Hepatocyte (in vitro differentiated cells): ENCODE measurements around the gene CXorf65. TPM values are rescaled to one million over a fixed set of nuclear protein-coding genes. Genes with fewer than 3 reads are reported as not detected.

Experiments
- DNase-seq: peaks from one replicate; pipeline ENCODE4 v3.0.0-alpha.2; 2016; ENCODE audit warnings: low spot score
- H2AFZ ChIP-seq: fragments of 200-600 bp; sonication (generic); 2 replicates; pipeline ENCODE4 v1.6.0; 2016; ENCODE audit warnings: antibody characterized with exemption, mild to moderate bottlenecking
- H3K27ac ChIP-seq: fragments of 200-600 bp; sonication (generic); 2 replicates; pipeline ENCODE4 v1.5.1; 2016; ENCODE audit warnings: mild to moderate bottlenecking
- H3K27me3 ChIP-seq: fragments of 200-600 bp; sonication (generic); 2 replicates; pipeline ENCODE4 v1.6.1; 2016
- H3K36me3 ChIP-seq: fragments of 200-600 bp; sonication (generic); replicated peaks from 2 replicates; pipeline ENCODE4 v1.5.1; 2016; ENCODE audit warnings: low read depth; ENCODE audit not compliant: insufficient read depth
- H3K4me1 ChIP-seq: fragments of 200-600 bp; sonication (generic); 2 replicates; pipeline ENCODE4 v1.5.1; 2016; ENCODE audit warnings: mild to moderate bottlenecking, moderate library complexity; ENCODE audit not compliant: insufficient read depth
- H3K4me2 ChIP-seq: fragments of 200-600 bp; sonication (generic); 2 replicates; pipeline ENCODE4 v1.6.0; 2016
- H3K4me3 ChIP-seq: fragments of 200-600 bp; sonication (generic); 2 replicates; pipeline ENCODE4 v1.5.1; 2016; ENCODE audit warnings: mild to moderate bottlenecking
- H3K79me2 ChIP-seq: fragments of 200-600 bp; sonication (generic); 2 replicates; pipeline ENCODE4 v1.6.0; 2017; ENCODE audit warnings: mild to moderate bottlenecking
- H3K9me2 ChIP-seq: fragments of 200-600 bp; sonication (generic); replicated peaks from 2 replicates; pipeline ENCODE4 v1.6.0; 2017; ENCODE audit warnings: mild to moderate bottlenecking; ENCODE audit not compliant: insufficient read depth
- H3K9me3 ChIP-seq: fragments of 200-600 bp; sonication (generic); 2 replicates; pipeline ENCODE4 v1.5.1; 2016; ENCODE audit warnings: low read depth, mild to moderate bottlenecking
- H4K20me1 ChIP-seq: fragments of 200-600 bp; sonication (generic); 2 replicates; pipeline ENCODE4 v1.6.0; 2016; ENCODE audit warnings: mild to moderate bottlenecking; ENCODE audit not compliant: insufficient read depth, poor library complexity, severe bottlenecking
- CTCF ChIP-seq: fragments of 200-600 bp; sonication (generic); IDR thresholded peaks from 2 replicates; pipeline ENCODE4 v1.5.1; 2016; ENCODE audit warnings: antibody characterized with exemption, mild to moderate bottlenecking; ENCODE audit not compliant: poor library complexity
- EZH2 ChIP-seq: fragments of 200-600 bp; sonication (generic); IDR thresholded peaks from 2 replicates; pipeline ENCODE4 v1.6.1; 2016; ENCODE audit warnings: antibody characterized with exemption, mild to moderate bottlenecking, borderline replicate concordance
- EZH2phosphoT487 ChIP-seq: fragments of 200-600 bp; sonication (generic); IDR thresholded peaks from one replicate; pipeline ENCODE4 v1.6.1; 2018; ENCODE audit warnings: antibody characterized with exemption, mild to moderate bottlenecking, low read depth, moderate library complexity; ENCODE audit not compliant: unreplicated experiment, severe bottlenecking
- WGBS: methylation state at CpG from one replicate; pipeline ENCODE4 v1.1.6; 2016; ENCODE audit warnings: low lambda C conversion rate; ENCODE audit errors: missing lambda C conversion rate; 5-methylcytosine and 5-hydroxymethylcytosine counted together
- polyA plus RNA-seq: library from polyadenylated mRNA; unstranded; fragments of >200 nt; fragmentation: Nextera tagmentation; extraction: Ambion mirVana; gene quantifications from 2 replicates; pipeline ENCODE4 v1.2.1, GENCODE V29; 2016
- total RNA-seq: library from RNA; depleted of rRNA; stranded (reverse); fragments of >200 nt; gene quantifications from 2 replicates; pipeline ENCODE4 v1.2.3, GENCODE V29; 2014

CXorf65 gene
- total and polyA plus RNA-seq, 2 experiments from 2014 or later, result not detected

- peak within 1 kb of the TSS; percentile 87 for H2AFZ ChIP-seq
- no peaks in the 10 kb centered on the region for H3K4me1 ChIP-seq
- DNase-seq, result peak; percentile 88
- H4K20me1 ChIP-seq, result no peaks in the 10 kb centered on the region
- peak within 1 kb of the TSS; percentile 66 for H3K4me3 ChIP-seq
- 34% methylated on average over 21 of the region's 56 CpGs for WGBS
- peak within 1 kb of the TSS; percentile 76 for H3K4me2 ChIP-seq
- TF ChIP-seq CTCF, result no peak
- no peaks in the 10 kb centered on the region for H3K9me3 ChIP-seq
- H3K27ac ChIP-seq, result peak within 1 kb of the TSS; percentile 93
- H3K9me2 ChIP-seq, result no peaks in the 10 kb centered on the region
- no peaks in the 10 kb centered on the region for H3K27me3 ChIP-seq
- H3K36me3 ChIP-seq, result no peaks in the 10 kb centered on the region
- peaks cover 8% of the 10 kb centered on the region for H3K79me2 ChIP-seq
Measured at GRCh38 chrX:71118032-71118984, 11.8 kb upstream of the CXorf65 start, which contains the start of gene MED12. MED12 (plus strand) TSS chrX:71118596; CDS start chrX:71118755, 159 bp downstream.

DNA sequence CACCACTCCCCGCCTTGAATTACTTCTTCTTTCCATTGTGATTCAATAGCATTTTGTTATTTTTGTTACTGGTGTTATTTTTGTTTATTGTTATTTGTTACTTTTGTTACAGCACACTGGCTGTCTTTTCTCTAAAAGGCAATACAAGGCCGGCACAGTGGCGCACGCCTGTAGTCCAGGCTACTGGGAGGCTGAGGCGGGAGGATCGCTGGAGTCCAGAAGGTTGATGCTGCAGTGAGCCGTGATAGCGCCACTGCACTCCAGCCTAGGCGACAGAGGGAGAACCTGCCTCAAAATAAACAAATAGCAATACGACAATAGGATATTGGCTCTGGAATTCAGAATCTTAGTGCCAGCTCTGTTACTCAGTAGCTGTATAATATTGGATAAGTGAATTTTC is 10.8 kb upstream of the CXorf65 start:
- Histone ChIP-seq H3K79me2 (peaks cover 8% of the 10 kb centered on the region), H3K36me3 (no peaks in the 10 kb centered on the region), H3K9me2 (no peaks in the 10 kb centered on the region), H3K4me3 (no peak overlapping the region), H3K9me3 (no peaks in the 10 kb centered on the region), H2AFZ (no peak overlapping the region), H3K27me3 (no peaks in the 10 kb centered on the region), H3K4me2 (peak overlapping the region; percentile 76), H3K27ac (no peak overlapping the region), H4K20me1 (no peaks in the 10 kb centered on the region), H3K4me1 (no peaks in the 10 kb centered on the region)
- no peak for DNase-seq
- WGBS, result 87% methylated on average over 10 of the region's 10 CpGs
- TF ChIP-seq EZH2phosphoT487, result no peak
- no peak for TF ChIP-seq CTCF
- TF ChIP-seq EZH2, result no peak

DNA sequence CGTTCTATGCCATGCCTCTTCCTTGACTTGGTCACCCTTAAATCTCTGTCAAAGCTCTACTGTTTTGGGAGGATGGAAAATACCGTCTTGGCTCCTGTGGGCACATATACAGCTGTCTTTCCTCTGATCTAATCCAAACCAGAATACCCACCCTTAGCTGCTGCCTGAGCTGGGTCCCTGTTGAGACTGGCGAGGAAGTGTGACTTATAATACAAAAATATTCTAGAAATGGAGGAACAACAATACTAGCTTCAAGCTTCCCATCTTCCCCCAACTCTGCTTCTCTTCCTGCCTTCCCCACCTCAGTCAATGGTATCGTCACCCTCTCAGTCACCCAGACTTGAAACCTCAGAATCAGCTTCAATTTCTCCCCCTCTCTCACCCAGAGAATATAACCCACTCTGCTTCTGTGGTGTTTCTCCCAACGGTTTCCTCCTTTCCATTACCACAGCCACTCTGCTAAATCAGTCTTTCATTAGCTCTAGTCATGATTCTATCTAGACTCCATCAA is 5.4 kb upstream of the CXorf65 start:
- 63% methylated on average over 5 of the region's 5 CpGs for WGBS
- Histone ChIP-seq H3K4me3 (no peak overlapping the region), H3K4me2 (peak overlapping the region; percentile 41)

More for the DNA sequence above, 5.4 kb upstream of the CXorf65 start:
- H3K27me3 ChIP-seq, result no peaks in the 10 kb centered on the region
- no peaks in the 10 kb centered on the region for H3K9me3 ChIP-seq
- no peaks in the 10 kb centered on the region for H3K36me3 ChIP-seq
- no peaks in the 10 kb centered on the region for H3K79me2 ChIP-seq
- no peak for DNase-seq
- H3K27ac ChIP-seq, result peak overlapping the region; percentile 90
- no peaks in the 10 kb centered on the region for H3K9me2 ChIP-seq
- H3K4me1 ChIP-seq, result peaks cover 8% of the 10 kb centered on the region
- no peak for TF ChIP-seq CTCF
- no peak for TF ChIP-seq EZH2
- no peak for TF ChIP-seq EZH2phosphoT487
- H4K20me1 ChIP-seq, result no peaks in the 10 kb centered on the region
- H2AFZ ChIP-seq, result no peak overlapping the region
